Activated CD8-positive, alpha-beta T cell treated with anti-CD3 and anti-CD28 coated beads for 36 hours (primary cell): ENCODE data around the gene PREX1. TPM values are rescaled to one million over a fixed set of nuclear protein-coding genes. Genes with fewer than 3 reads are reported as not detected.
A peak's percentile ranks its signal among the peaks of the same experiment; 100 is the strongest.

ENCODE experiments used
- ATAC-seq: fragments of 200-7000 bp; cut with Tn5 transposase; one replicate; pipeline ENCODE4 v1.10.0; 2021; ENCODE audit warnings: mild to moderate bottlenecking, moderate library complexity
- CTCF ChIA-PET: fragments of 350-600 bp; sonication (Branson Sonifier 250); formaldehyde crosslinking; loops from one replicate; lab custom pipeline; 2021; ENCODE audit warnings: antibody characterized with exemption; lab: Charles Lee
- POLR2A ChIA-PET: fragments of 350-600 bp; sonication (Branson Sonifier 250); formaldehyde crosslinking; loops from one replicate; lab custom pipeline; 2021; ENCODE audit warnings: antibody characterized with exemption; lab: Charles Lee
- DNase-seq: peaks from one replicate; pipeline ENCODE4 v3.0.0-alpha.2; 2020
- H3K27ac Mint-ChIP-seq: one replicate; pipeline ENCODE4 v1.8.0; 2021; ENCODE audit warnings: mild to moderate bottlenecking, mixed read lengths
- H3K27me3 Mint-ChIP-seq: one replicate; pipeline ENCODE4 v1.8.0; 2021; ENCODE audit warnings: mixed read lengths
- H3K36me3 Mint-ChIP-seq: one replicate; pipeline ENCODE4 v1.8.0; 2021; ENCODE audit warnings: low read depth, mixed read lengths
- H3K4me1 Mint-ChIP-seq: one replicate; pipeline ENCODE4 v1.8.0; 2021; ENCODE audit warnings: low read depth, mixed read lengths
- H3K4me3 Mint-ChIP-seq: one replicate; pipeline ENCODE4 v1.8.0; 2021; ENCODE audit warnings: mild to moderate bottlenecking, moderate library complexity, mixed read lengths
- H3K9me3 Mint-ChIP-seq: one replicate; pipeline ENCODE4 v1.8.0; 2021; ENCODE audit warnings: mixed read lengths
- intact Hi-C: fragments of 100-400 bp; cut with micrococcal nuclease; formaldehyde crosslinking; loops from one replicate; pipeline ENCODE4 v1.10.0; 2022
- total RNA-seq, 2 experiments: library from RNA; stranded (reverse); gene quantifications; one replicate each; pipeline ENCODE4 v1.2.3, GENCODE V29; 2021
- TF ChIP-seq, protein P1 (sequence below): fragments of 200-600 bp; IDR thresholded peaks from one replicate; pipeline ENCODE4 v1.8.0; 2022; ENCODE audit warnings: antibody characterized with exemption, mild to moderate bottlenecking

The PREX1 gene
- total RNA-seq, 2 experiments from 2014 or later: 79.7 to 80.5 TPM

DNA sequence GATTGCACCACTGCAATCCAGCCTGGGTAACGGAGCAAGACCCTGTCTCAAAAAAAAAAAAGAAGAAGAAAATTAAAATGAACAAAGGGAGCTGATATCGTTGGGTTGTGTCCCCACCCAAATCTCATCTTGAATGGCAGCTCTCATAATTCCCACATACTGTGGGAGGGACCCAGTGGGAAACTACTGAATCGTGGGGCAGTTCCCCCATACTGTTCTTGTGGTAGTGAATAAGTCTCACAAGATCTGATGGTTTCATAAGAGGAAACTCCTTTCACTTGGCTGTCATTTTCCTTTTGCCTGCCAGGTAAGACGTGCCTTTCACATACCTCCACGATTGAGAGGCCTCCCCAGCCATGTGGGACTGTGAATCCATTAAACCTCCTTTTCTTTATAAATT is 149.4 kb downstream of the PREX1 start:
- ChIA-PET CTCF (no interaction called here), POLR2A (interaction anchor here (1.3 kb wide), 1 partner anchor 150 kb away, joined by 3 read pairs; the partner anchor contains the start of gene PREX1)
- Mint-ChIP-seq H3K4me1 (peaks cover 11% of the 10 kb centered on the region), H3K36me3 (peaks cover 30% of the 10 kb centered on the region), H3K27me3 (no peaks in the 10 kb centered on the region), H3K27ac (no peak overlapping the region), H3K9me3 (no peaks in the 10 kb centered on the region), H3K4me3 (no peak overlapping the region)
- TF ChIP-seq, protein P1, sequence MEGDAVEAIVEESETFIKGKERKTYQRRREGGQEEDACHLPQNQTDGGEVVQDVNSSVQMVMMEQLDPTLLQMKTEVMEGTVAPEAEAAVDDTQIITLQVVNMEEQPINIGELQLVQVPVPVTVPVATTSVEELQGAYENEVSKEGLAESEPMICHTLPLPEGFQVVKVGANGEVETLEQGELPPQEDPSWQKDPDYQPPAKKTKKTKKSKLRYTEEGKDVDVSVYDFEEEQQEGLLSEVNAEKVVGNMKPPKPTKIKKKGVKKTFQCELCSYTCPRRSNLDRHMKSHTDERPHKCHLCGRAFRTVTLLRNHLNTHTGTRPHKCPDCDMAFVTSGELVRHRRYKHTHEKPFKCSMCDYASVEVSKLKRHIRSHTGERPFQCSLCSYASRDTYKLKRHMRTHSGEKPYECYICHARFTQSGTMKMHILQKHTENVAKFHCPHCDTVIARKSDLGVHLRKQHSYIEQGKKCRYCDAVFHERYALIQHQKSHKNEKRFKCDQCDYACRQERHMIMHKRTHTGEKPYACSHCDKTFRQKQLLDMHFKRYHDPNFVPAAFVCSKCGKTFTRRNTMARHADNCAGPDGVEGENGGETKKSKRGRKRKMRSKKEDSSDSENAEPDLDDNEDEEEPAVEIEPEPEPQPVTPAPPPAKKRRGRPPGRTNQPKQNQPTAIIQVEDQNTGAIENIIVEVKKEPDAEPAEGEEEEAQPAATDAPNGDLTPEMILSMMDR: no peak
- DNase-seq: no peak
- intact Hi-C loops: no loop called here
- no peak for ATAC-seq

DNA sequence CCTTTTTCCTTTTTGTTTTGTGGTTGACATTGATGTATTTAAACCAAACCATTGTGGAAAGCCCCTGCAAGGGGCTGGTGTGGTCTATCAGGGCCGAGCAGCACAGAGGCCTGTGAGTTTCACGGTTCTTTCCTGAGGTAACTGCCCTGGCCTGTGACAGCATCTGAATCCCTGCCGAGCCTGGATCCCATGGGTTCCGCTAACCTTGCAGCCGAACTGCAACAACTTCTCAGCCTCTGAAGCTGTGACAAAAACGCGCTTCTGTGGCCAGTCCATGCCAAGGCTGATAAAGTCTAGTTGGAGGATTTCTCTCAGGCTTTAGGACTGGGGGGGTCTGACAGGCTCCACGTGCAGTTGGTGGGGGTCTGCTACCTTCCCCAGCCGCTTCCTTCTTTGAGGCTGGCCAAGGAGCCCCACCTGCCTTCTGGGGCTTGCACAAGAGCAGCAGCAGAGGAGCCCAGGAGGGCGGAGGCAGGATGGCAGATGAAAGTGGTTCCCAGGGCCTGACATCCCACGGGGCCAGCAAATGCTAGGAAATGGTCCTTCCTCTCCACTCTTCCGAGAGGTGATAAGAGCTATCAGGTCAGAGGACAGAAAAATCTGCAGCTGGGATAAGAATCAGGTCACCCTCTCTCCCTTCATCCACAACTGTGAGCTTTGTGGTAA is 150.9 kb downstream of the PREX1 start:
- H3K27ac Mint-ChIP-seq: peak overlapping the region; percentile 18
- H3K4me3 Mint-ChIP-seq: no peak overlapping the region
- ChIA-PET POLR2A (no interaction called here), CTCF (no interaction called here)
- no peaks in the 10 kb centered on the region for H3K27me3 Mint-ChIP-seq
- no peaks in the 10 kb centered on the region for H3K9me3 Mint-ChIP-seq
- TF ChIP-seq, protein P1: no peak
- DNase-seq (no peak), ATAC-seq (no peak)
- H3K4me1 Mint-ChIP-seq: peaks cover 11% of the 10 kb centered on the region
- intact Hi-C loops: no loop called here
- H3K36me3 Mint-ChIP-seq: peaks cover 42% of the 10 kb centered on the region

DNA sequence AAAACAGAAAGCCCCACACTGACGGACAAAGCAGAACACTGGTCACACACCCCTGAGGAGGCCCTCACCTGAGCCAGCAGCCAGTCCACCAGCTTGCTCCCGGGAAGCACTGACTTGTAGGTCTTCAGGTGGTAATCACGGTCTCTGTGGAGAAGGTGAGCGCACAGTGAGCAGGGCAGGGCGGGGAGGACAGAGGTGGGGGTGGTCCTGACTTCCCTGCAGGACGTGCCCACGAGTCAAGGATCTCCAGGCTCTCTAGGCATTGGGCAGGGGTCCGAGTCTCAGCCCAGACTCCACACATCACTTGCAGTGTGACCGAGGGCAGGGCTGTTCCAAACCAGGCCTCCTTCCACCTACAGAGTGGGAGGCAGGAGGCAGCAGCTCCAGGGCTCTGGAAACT is 151.7 kb downstream of the PREX1 start:
- H3K4me1 Mint-ChIP-seq: peaks cover 11% of the 10 kb centered on the region
- no peaks in the 10 kb centered on the region for H3K27me3 Mint-ChIP-seq
- ChIA-PET CTCF (no interaction called here), POLR2A (no interaction called here)
- no peak overlapping the region for H3K4me3 Mint-ChIP-seq
- no peaks in the 10 kb centered on the region for H3K9me3 Mint-ChIP-seq
- peaks cover 49% of the 10 kb centered on the region for H3K36me3 Mint-ChIP-seq
- ATAC-seq (no peak), DNase-seq (no peak)
- TF ChIP-seq, protein P1: no peak
- intact Hi-C loops: no loop called here
- H3K27ac Mint-ChIP-seq: no peak overlapping the region

DNA sequence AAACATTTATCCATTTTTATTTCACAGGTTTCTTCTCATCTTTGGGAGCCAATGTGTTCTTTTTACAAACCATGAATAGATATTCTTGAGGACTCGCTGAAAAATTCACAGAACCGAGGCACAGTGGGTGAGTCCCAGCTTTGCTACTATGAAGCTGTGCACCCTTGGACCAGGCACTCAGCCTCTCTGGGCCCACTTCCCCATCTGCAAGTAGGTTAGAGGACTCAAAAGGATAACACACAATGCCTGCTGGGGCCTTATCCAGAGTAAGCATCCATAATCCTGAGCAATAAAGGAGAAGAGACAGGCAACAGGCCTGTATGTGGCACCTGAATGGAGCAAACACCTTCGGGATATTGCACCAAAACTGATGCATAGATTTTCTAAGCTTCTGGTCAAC is 153.3 kb downstream of the PREX1 start:
- TF ChIP-seq, protein P1: no peak
- CTCF ChIA-PET: no interaction called here
- POLR2A ChIA-PET: no interaction called here
- H3K4me3 Mint-ChIP-seq: no peak overlapping the region
- no peaks in the 10 kb centered on the region for H3K9me3 Mint-ChIP-seq
- DNase-seq (no peak), ATAC-seq (no peak)
- H3K27ac Mint-ChIP-seq: no peak overlapping the region
- H3K27me3 Mint-ChIP-seq: no peaks in the 10 kb centered on the region
- peaks cover 54% of the 10 kb centered on the region for H3K36me3 Mint-ChIP-seq
- intact Hi-C loops: no loop called here
- H3K4me1 Mint-ChIP-seq: peaks cover 11% of the 10 kb centered on the region

DNA sequence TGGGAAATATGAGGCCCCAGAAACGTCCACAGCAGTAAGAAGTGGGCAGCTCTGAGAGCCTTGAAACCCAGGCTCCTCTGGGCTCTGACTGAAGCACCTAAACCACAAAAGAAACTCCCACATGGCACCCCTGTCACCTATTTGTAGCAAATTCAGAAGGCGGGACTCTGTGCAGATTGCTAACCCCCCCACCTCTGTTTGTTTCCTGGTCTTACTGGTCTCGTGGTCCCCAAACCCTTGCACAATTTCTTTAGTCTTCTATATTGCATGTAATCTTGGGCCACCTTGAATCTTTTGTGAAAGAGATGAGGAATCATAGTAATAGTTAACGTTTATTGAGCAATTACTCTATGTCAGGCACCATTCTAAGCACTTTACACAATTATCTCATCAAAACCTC is 154.3 kb downstream of the PREX1 start:
- H3K9me3 Mint-ChIP-seq: no peaks in the 10 kb centered on the region
- DNase-seq (no peak), ATAC-seq (peak; percentile 34)
- intact Hi-C loops: no loop called here
- H3K36me3 Mint-ChIP-seq: peaks cover 54% of the 10 kb centered on the region
- H3K27me3 Mint-ChIP-seq: no peaks in the 10 kb centered on the region
- H3K4me1 Mint-ChIP-seq: peaks cover 8% of the 10 kb centered on the region
- TF ChIP-seq, protein P1: no peak
- H3K4me3 Mint-ChIP-seq: no peak overlapping the region
- ChIA-PET CTCF (no interaction called here), POLR2A (interaction anchor here (0.6 to 1.4 kb wide), 2 partner anchors 10 to 44 kb away, joined by 3 read pairs; no protein-coding TSS in a partner anchor)
- H3K27ac Mint-ChIP-seq: peak overlapping the region; percentile 16
